H1 (cell line): ENCODE measurements around the gene TEAD1. TPM values are rescaled to one million over a fixed set of nuclear protein-coding genes. Genes with fewer than 3 reads are reported as not detected.

Experiments
- CTCF ChIA-PET: fragments of 300-600 bp; sonication (Branson Sonifier 250); formaldehyde crosslinking; loops from one replicate; lab custom pipeline; 2021; ENCODE audit not compliant: partially characterized antibody; lab: Charles Lee
- POLR2A ChIA-PET: fragments of 300-600 bp; sonication (Branson Sonifier 250); formaldehyde crosslinking; loops from one replicate; lab custom pipeline; 2021; ENCODE audit warnings: inconsistent platforms; ENCODE audit not compliant: partially characterized antibody; lab: Charles Lee
- DNase-seq, 2 experiments: peaks; one replicate each; pipeline versions ENCODE4 v3.0.0 to v3.0.0-alpha.2; 2010 to 2022; ENCODE audit warnings: low spot score in 2 of 2, low read depth in 1 of 2, mixed read lengths in 1 of 2
- FAIRE-seq: peaks from 2 replicates; lab custom pipeline; 2011; peaks lifted over from hg19 to GRCh38; lab: Jason Lieb, UNC
- H2AFZ ChIP-seq: 2 replicates; pipeline ENCODE4 v1.8.1; 2012; ENCODE audit warnings: low read length, inconsistent platforms
- H2AK5ac ChIP-seq: 2 replicates; pipeline ENCODE4 v1.6.1; 2013; ENCODE audit warnings: low read depth, low read length
- H2BK120ac ChIP-seq: replicated peaks from 2 replicates; pipeline ENCODE3; 2013; ENCODE audit warnings: low read depth, low read length, inconsistent platforms
- H2BK12ac ChIP-seq: 2 replicates; pipeline ENCODE4 v1.6.1; 2013; ENCODE audit warnings: low read depth, low read length
- H2BK15ac ChIP-seq: 2 replicates; pipeline ENCODE4 v1.6.1; 2013; ENCODE audit warnings: low read length
- H2BK20ac ChIP-seq: 2 replicates; pipeline ENCODE4 v1.6.1; 2013; ENCODE audit warnings: low read length
- H2BK5ac ChIP-seq: 2 replicates; pipeline ENCODE4 v1.6.1; 2013; ENCODE audit warnings: low read depth, low read length
- H3K14ac ChIP-seq: 2 replicates; pipeline ENCODE4 v1.6.1; 2013; ENCODE audit warnings: inconsistent platforms; ENCODE audit not compliant: insufficient read length
- H3K18ac ChIP-seq: 2 replicates; pipeline ENCODE4 v1.6.1; 2013; ENCODE audit warnings: low read length; ENCODE audit errors: extremely low read depth
- H3K23ac ChIP-seq: 2 replicates; pipeline ENCODE4 v1.6.1; 2013; ENCODE audit warnings: inconsistent platforms; ENCODE audit not compliant: insufficient read length
- H3K23me2 ChIP-seq: 2 replicates; pipeline ENCODE4 v1.6.1; 2013; ENCODE audit warnings: low read depth, low read length
- H3K27ac ChIP-seq: 2 replicates; pipeline ENCODE4 v1.6.1; 2011; ENCODE audit warnings: low read depth, low read length, inconsistent platforms
- H3K27me3 ChIP-seq, 4 experiments: replicated peaks in 1 of 4; 1 replicate in 1 of 4; 2 replicates in 3 of 4; pipeline versions ENCODE4 v1.6.1 to v1.8.1; 2011 to 2013; ENCODE audit warnings: low read length in 3 of 4, mild to moderate bottlenecking in 3 of 4, inconsistent platforms in 2 of 4, mixed read lengths in 2 of 4, moderate library complexity in 1 of 4; ENCODE audit not compliant: control insufficient read depth in 3 of 4, insufficient read depth in 3 of 4; ENCODE audit errors: extremely low read depth in 1 of 4
- H3K36me3 ChIP-seq, 4 experiments: 2 replicates each; pipeline versions ENCODE4 v1.6.1 to v1.8.1; 2011 to 2013; ENCODE audit warnings: mild to moderate bottlenecking in 4 of 4, low read length in 3 of 4, moderate library complexity in 2 of 4, control low read depth in 1 of 4, inconsistent platforms in 1 of 4; ENCODE audit not compliant: insufficient read depth in 4 of 4, control insufficient read depth in 2 of 4
- H3K4ac ChIP-seq: replicated peaks from 2 replicates; pipeline ENCODE3; 2013; ENCODE audit warnings: low read length, low read depth, mixed read lengths, inconsistent platforms; ENCODE audit not compliant: insufficient read length
- H3K4me1 ChIP-seq, 4 experiments: replicated peaks in 1 of 4; 1 replicate in 1 of 4; 2 replicates in 3 of 4; pipeline versions ENCODE4 v1.6.1 to v1.8.1; 2011 to 2013; ENCODE audit warnings: low read length in 3 of 4, inconsistent platforms in 2 of 4, mixed read lengths in 1 of 4; ENCODE audit not compliant: insufficient read depth in 4 of 4, control insufficient read depth in 3 of 4
- H3K4me2 ChIP-seq, 2 experiments: 2 replicates each; pipeline versions ENCODE4 v1.6.1 to v1.8.1; 2011 to 2013; ENCODE audit warnings: low read depth in 2 of 2, low read length in 2 of 2, control low read depth in 1 of 2, inconsistent platforms in 1 of 2, mild to moderate bottlenecking in 1 of 2; ENCODE audit not compliant: insufficient read depth in 1 of 2
- H3K4me3 ChIP-seq, 4 experiments: fragments of 200-600, 300-600 bp in 1 of 4; sonication (generic), shearing (Covaris generic), sonication (Bioruptor Twin) in 1 of 4; 2 replicates each; pipeline versions ENCODE4 v1.5.1 to v1.8.1; 2011 to 2016; ENCODE audit warnings: low read length in 4 of 4, low read depth in 3 of 4, control low read depth in 2 of 4, inconsistent platforms in 2 of 4, mild to moderate bottlenecking in 2 of 4, mixed read lengths in 1 of 4, moderate library complexity in 1 of 4; ENCODE audit not compliant: insufficient read depth in 2 of 4; ENCODE audit errors: extremely low read depth in 1 of 4
- H3K56ac ChIP-seq: replicated peaks from 2 replicates; pipeline ENCODE3; 2013; ENCODE audit warnings: low read depth, mild to moderate bottlenecking, mixed read lengths, low read length, inconsistent platforms; ENCODE audit not compliant: insufficient read length
- H3K79me1 ChIP-seq: 2 replicates; pipeline ENCODE4 v1.6.1; 2013; ENCODE audit warnings: low read depth, low read length, control low read depth
- H3K79me2 ChIP-seq, 2 experiments: 2 replicates each; pipeline versions ENCODE4 v1.6.1 to v1.8.1; 2012 to 2013; ENCODE audit warnings: low read length in 2 of 2, mild to moderate bottlenecking in 2 of 2, inconsistent platforms in 1 of 2; ENCODE audit not compliant: insufficient read depth in 2 of 2, control insufficient read depth in 1 of 2
- H3K9ac ChIP-seq, 4 experiments: replicated peaks in 1 of 4; 1 replicate in 1 of 4; 2 replicates in 3 of 4; pipeline versions ENCODE4 v1.6.1 to v1.8.1; 2011 to 2013; ENCODE audit warnings: low read depth in 3 of 4, low read length in 3 of 4, control low read depth in 2 of 4, mild to moderate bottlenecking in 2 of 4, moderate library complexity in 2 of 4, inconsistent platforms in 1 of 4; ENCODE audit errors: extremely low read depth in 1 of 4
- H3K9me3 ChIP-seq, 2 experiments: 2 replicates each; pipeline versions ENCODE4 v1.6.1 to v1.8.1; 2012 to 2013; ENCODE audit warnings: mild to moderate bottlenecking in 2 of 2, moderate library complexity in 2 of 2, control low read depth in 1 of 2, inconsistent platforms in 1 of 2, low read depth in 1 of 2, low read length in 1 of 2, mixed read lengths in 1 of 2; ENCODE audit not compliant: insufficient read depth in 2 of 2
- H4K20me1 ChIP-seq, 2 experiments: replicated peaks in 1 of 2; 2 replicates each; pipeline versions ENCODE3 to v1.8.1; 2011 to 2013; ENCODE audit warnings: inconsistent platforms in 2 of 2, low read length in 2 of 2, mild to moderate bottlenecking in 1 of 2; ENCODE audit not compliant: insufficient read depth in 2 of 2, control insufficient read depth in 1 of 2
- H4K5ac ChIP-seq: 2 replicates; pipeline ENCODE4 v1.6.1; 2013; ENCODE audit warnings: low read length, low read depth, mixed read lengths, inconsistent platforms; ENCODE audit not compliant: insufficient read length
- H4K8ac ChIP-seq: 2 replicates; pipeline ENCODE4 v1.8.0; 2013; ENCODE audit warnings: mild to moderate bottlenecking, moderate library complexity, low read length, inconsistent platforms; ENCODE audit not compliant: insufficient read depth; ENCODE audit errors: extremely low read depth
- H4K91ac ChIP-seq: replicated peaks from 2 replicates; pipeline ENCODE3; 2013; ENCODE audit warnings: low read length, mixed read lengths, inconsistent platforms; ENCODE audit not compliant: insufficient read length
- BCL11A ChIP-seq, 2 experiments: IDR thresholded peaks; one replicate each; pipeline ENCODE4 v1.6.1; 2011; ENCODE audit warnings: low read depth in 2 of 2, low read length in 2 of 2, mild to moderate bottlenecking in 2 of 2
- BRCA1 ChIP-seq: IDR thresholded peaks from 2 replicates; pipeline ENCODE4 v1.6.1; 2012; ENCODE audit warnings: low read depth, low read length, improper control_type of control experiment
- CBX8 ChIP-seq: fragments of 300-800, 300-1000 bp; sonication (generic); IDR thresholded peaks from 2 replicates; pipeline ENCODE4 v1.7.1; 2016; ENCODE audit warnings: low read depth, low read length, borderline replicate concordance
- CREB1 ChIP-seq: IDR thresholded peaks from 2 replicates; pipeline ENCODE4 v1.6.1; 2012; ENCODE audit warnings: inconsistent platforms
- EP300 ChIP-seq, 2 experiments: IDR thresholded peaks; 1 replicate in 1 of 2; 2 replicates in 1 of 2; pipeline ENCODE4 v1.6.1; 2011 to 2012; ENCODE audit warnings: low read depth in 2 of 2, low read length in 2 of 2, mild to moderate bottlenecking in 2 of 2, borderline replicate concordance in 1 of 2, inconsistent platforms in 1 of 2, moderate library complexity in 1 of 2
- NANOG ChIP-seq: IDR thresholded peaks from 2 replicates; pipeline ENCODE4 v1.6.1; 2011; ENCODE audit warnings: low read length, low read depth, mild to moderate bottlenecking, inconsistent platforms; ENCODE audit not compliant: insufficient read depth, poor library complexity, severe bottlenecking
- RNF2 ChIP-seq: fragments of 200-900, 300-1000 bp; sonication (generic); IDR thresholded peaks from 2 replicates; pipeline ENCODE4 v1.7.1; 2016; ENCODE audit warnings: borderline replicate concordance, low read depth, mild to moderate bottlenecking, antibody characterized with exemption, low read length; ENCODE audit not compliant: poor library complexity, severe bottlenecking; ENCODE audit errors: missing control alignments
- TAF7 ChIP-seq: optimal IDR thresholded peaks from 2 replicates; pipeline ENCODE3; 2011; ENCODE audit warnings: low read depth, mild to moderate bottlenecking, inconsistent platforms, low read length, moderate library complexity, borderline replicate concordance
- TBP ChIP-seq: IDR thresholded peaks from 2 replicates; pipeline ENCODE4 v1.6.1; 2011; ENCODE audit warnings: low read depth, low read length, improper control_type of control experiment
- TEAD4 ChIP-seq: IDR thresholded peaks from 2 replicates; pipeline ENCODE4 v1.6.1; 2012; ENCODE audit warnings: low read depth, low read length, inconsistent platforms, mixed read lengths
- WGBS, 2 experiments: shearing (Covaris generic) in 1 of 2; methylation state at CpG; one replicate each; pipeline versions ENCODE4 v1.1.6 to v1.1.7; 2013 to 2015; ENCODE audit warnings: low lambda C conversion rate in 2 of 2, mixed read lengths in 2 of 2, inconsistent platforms in 1 of 2, low coverage in 1 of 2, missing lambda C conversion rate in 1 of 2; ENCODE audit not compliant: insufficient replicate concordance in 2 of 2, insufficient coverage in 1 of 2, insufficient read length in 1 of 2; ENCODE audit errors: extremely low coverage in 1 of 2, missing lambda C conversion rate in 1 of 2; 5-methylcytosine and 5-hydroxymethylcytosine counted together
- polyA plus RNA-seq, 7 experiments: library from polyadenylated mRNA; depleted of rRNA in 3 of 7; stranded (reverse) in 5 of 7; unstranded in 2 of 7; fragments of >200 nt in 5 of 7; fragments of 200-250 nt in 2 of 7; gene quantifications; 1 replicate in 5 of 7; 2 replicates in 1 of 7; 4 replicates in 1 of 7; pipeline versions ENCODE4 v1.2.1 to v1.2.3, GENCODE V29; 2011 to 2013; ENCODE audit warnings: missing spikeins in 2 of 7, mixed read lengths in 2 of 7
- total RNA-seq: library from RNA; stranded (reverse); fragmentation: NEBNext Ultra II Directional; extraction: Animal tissue kit (Norgen Biotek cat#: 25700); gene quantifications from 2 replicates; pipeline ENCODE4 v1.2.1, GENCODE V29; 2021
- TF ChIP-seq, protein P1 (sequence below): IDR thresholded peaks from 2 replicates; pipeline ENCODE4 v1.6.1; 2012; ENCODE audit warnings: low read length, inconsistent platforms

The TEAD1 gene
- total and polyA plus RNA-seq, 2 of the 8 experiments (the other 6 are each of a cell fraction or from before 2014, with no cell fraction given) = 15.6 to 67.4 TPM

DNA sequence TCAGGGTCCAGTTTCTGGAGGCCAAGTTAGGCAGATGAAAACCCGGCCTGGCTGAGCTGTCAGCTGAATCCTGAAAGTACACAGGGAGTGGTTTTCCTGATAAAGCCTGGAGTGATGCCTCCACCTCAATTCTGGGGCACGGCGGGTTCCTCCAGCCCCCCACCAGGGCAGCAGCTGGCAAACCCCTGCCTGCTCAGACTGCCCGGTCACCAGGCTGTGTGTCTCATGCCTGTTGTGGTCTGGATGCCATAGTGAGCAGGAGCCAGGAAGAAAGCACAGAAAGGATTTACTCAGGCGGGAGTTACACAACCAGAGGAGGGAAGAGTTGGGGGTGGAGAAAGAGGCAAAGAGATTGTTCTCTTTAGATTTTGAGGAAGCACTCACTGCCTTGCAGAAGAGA, 215.0 kb downstream of the TEAD1 start:
- H2BK120ac ChIP-seq = no peak overlapping the region
- H3K27ac ChIP-seq = no peak overlapping the region
- peaks cover 0 to 9% (median 5%) of the 10 kb centered on the region in 4 experiments; a peak in 3 of 7 replicates for H3K4me1 ChIP-seq
- no peak overlapping the region for H4K8ac ChIP-seq
- H3K9ac ChIP-seq = no peak overlapping the region
- H2BK12ac ChIP-seq = no peak overlapping the region
- no peak overlapping the region for H3K23ac ChIP-seq
- no peak overlapping the region for H2BK15ac ChIP-seq
- no peak overlapping the region for H3K56ac ChIP-seq
- H2BK20ac ChIP-seq = no peak overlapping the region
- WGBS, 2 experiments = 84% methylated on average over 5 of the region's 5 CpGs; no CpG with 5 or more reads in 1 of the 2 experiments
- no peaks in the 10 kb centered on the region for H3K23me2 ChIP-seq
- no peak overlapping the region for H4K91ac ChIP-seq
- H3K4me2 ChIP-seq = no peak overlapping the region
- H3K79me2 ChIP-seq = no peaks in the 10 kb centered on the region
- no peak overlapping the region for H2AFZ ChIP-seq
- H3K9me3 ChIP-seq = no peaks in the 10 kb centered on the region
- H2AK5ac ChIP-seq = no peak overlapping the region
- H4K5ac ChIP-seq = no peak overlapping the region
- H2BK5ac ChIP-seq = no peak overlapping the region
- no peak overlapping the region for H3K4me3 ChIP-seq
- CTCF ChIA-PET = interaction anchor here (0.7 to 8.3 kb wide), 50 partner anchors 9 to 601 kb away, joined by 3 to 88 read pairs (median 4); partner anchors contain the start of gene TEAD1
- H3K36me3 ChIP-seq = peaks cover 2 to 8% (median 5%) of the 10 kb centered on the region in 4 experiments; a peak in 4 of 8 replicates
- H3K27me3 ChIP-seq = no peaks in the 10 kb centered on the region
- H3K18ac ChIP-seq = no peak overlapping the region
- no peak for FAIRE-seq
- H3K79me1 ChIP-seq = peaks cover 3% of the 10 kb centered on the region; the same call in 1 of the 2 replicates
- no peak for DNase-seq
- POLR2A ChIA-PET = interaction anchor here (0.7 to 1.3 kb wide), 5 partner anchors 22 to 478 kb away, joined by 3 to 4 read pairs (median 4); no protein-coding TSS in a partner anchor
- H3K4ac ChIP-seq = no peak overlapping the region
- peaks cover 0 to 2% of the 10 kb centered on the region in 2 experiments for H4K20me1 ChIP-seq
- H3K14ac ChIP-seq = no peak overlapping the region
- TF ChIP-seq EP300 (IDR thresholded peaks at IDR 0.05; ENCODE audit: borderline replicate concordance in 1 of 2, low read depth in 2 of 2, low read length in 2 of 2) (no peak), CBX8 (no peak), TEAD4 (no peak), BCL11A (IDR thresholded peaks at IDR 0.05; ENCODE audit: low read depth in 2 of 2, low read length in 2 of 2) (no peak), BRCA1 (no peak), TBP (no peak), CREB1 (no peak), TAF7 (no peak), RNF2 (no peak), NANOG (no peak)
- TF ChIP-seq, protein P1, sequence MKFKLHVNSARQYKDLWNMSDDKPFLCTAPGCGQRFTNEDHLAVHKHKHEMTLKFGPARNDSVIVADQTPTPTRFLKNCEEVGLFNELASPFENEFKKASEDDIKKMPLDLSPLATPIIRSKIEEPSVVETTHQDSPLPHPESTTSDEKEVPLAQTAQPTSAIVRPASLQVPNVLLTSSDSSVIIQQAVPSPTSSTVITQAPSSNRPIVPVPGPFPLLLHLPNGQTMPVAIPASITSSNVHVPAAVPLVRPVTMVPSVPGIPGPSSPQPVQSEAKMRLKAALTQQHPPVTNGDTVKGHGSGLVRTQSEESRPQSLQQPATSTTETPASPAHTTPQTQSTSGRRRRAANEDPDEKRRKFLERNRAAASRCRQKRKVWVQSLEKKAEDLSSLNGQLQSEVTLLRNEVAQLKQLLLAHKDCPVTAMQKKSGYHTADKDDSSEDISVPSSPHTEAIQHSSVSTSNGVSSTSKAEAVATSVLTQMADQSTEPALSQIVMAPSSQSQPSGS = no peak
